Heart left ventricle (tissue), 16 donors: ENCODE results near the gene IER3. TPM values are rescaled to one million over a fixed set of nuclear protein-coding genes. Genes with fewer than 3 reads are reported as not detected.

Source experiments
- ATAC-seq, 4 donors: fragments of 200-7000 bp; cut with Tn5 transposase; one replicate each; pipeline ENCODE4 v1.9.1; 2020 to 2022; ENCODE audit warnings: moderate library complexity in 4 of 4, mild to moderate bottlenecking in 3 of 4, moderate number of reproducible peaks in 1 of 4
- DNase-seq, 5 donors: peaks; one replicate each; pipeline ENCODE4 v3.0.0-alpha.2; 2020
- H3K27ac ChIP-seq, 12 donors: fragments of 200-600 bp; sonication (generic) in 4 of 12; one replicate each; pipeline versions ENCODE4 v1.5.0 to v1.8.0; 2016 to 2022; ENCODE audit warnings: mild to moderate bottlenecking in 2 of 12
- H3K27me3 ChIP-seq, 9 donors: fragments of 200-600 bp; sonication (generic) in 2 of 9; one replicate each; pipeline versions ENCODE4 v1.5.1 to v1.8.0; 2016 to 2022; ENCODE audit warnings: mild to moderate bottlenecking in 3 of 9
- H3K36me3 ChIP-seq, 9 donors: fragments of 200-600 bp; sonication (generic) in 2 of 9; one replicate each; pipeline versions ENCODE4 v1.5.0 to v1.8.0; 2018 to 2022; ENCODE audit warnings: mild to moderate bottlenecking in 2 of 9
- H3K4me1 ChIP-seq, 12 donors: fragments of 200-600 bp; sonication (generic) in 4 of 12; one replicate each; pipeline versions ENCODE4 v1.5.0 to v1.8.0; 2016 to 2022; ENCODE audit warnings: mild to moderate bottlenecking in 3 of 12
- H3K4me3 ChIP-seq, 12 donors: fragments of 200-600 bp; sonication (generic) in 4 of 12; one replicate each; pipeline versions ENCODE4 v1.5.0 to v1.8.0; 2017 to 2022; ENCODE audit warnings: mild to moderate bottlenecking in 9 of 12, moderate library complexity in 4 of 12
- H3K9me3 ChIP-seq, 12 donors: fragments of 200-600 bp; sonication (generic) in 4 of 12; one replicate each; pipeline versions ENCODE4 v1.5.0 to v1.8.0; 2016 to 2022; ENCODE audit warnings: mild to moderate bottlenecking in 1 of 12
- POLR2A ChIP-seq, 2 donors: fragments of 450-650 bp; IDR thresholded peaks; one replicate each; pipeline ENCODE4 v1.6.1; 2017; ENCODE audit warnings: antibody characterized with exemption in 2 of 2, mild to moderate bottlenecking in 2 of 2, moderate library complexity in 2 of 2
- WGBS, 4 donors: extraction: QIAGEN DNeasy Blood & Tissue Kit in 2 of 4; methylation state at CpG; one replicate each; pipeline versions ENCODE4 v1.1.5 to v1.1.7; 2013 to 2018; 5-methylcytosine and 5-hydroxymethylcytosine counted together
- intact Hi-C, 10 donors: fragments of 100-400 bp; cut with DNase I; formaldehyde crosslinking; loops; one replicate each; pipeline versions ENCODE4 v1.11.1 to v1.14.2; 2022
- polyA plus RNA-seq, 2 donors: library from polyadenylated mRNA; stranded (reverse); fragments of 200-250 nt; gene quantifications; one replicate each; pipeline ENCODE4 v1.2.3, GENCODE V29; 2013
- total RNA-seq, 9 donors: library from RNA; depleted of rRNA in 2 of 9; stranded (reverse); fragments of >200 nt in 2 of 9; fragmentation: NEBNext Ultra II Directional in 3 of 9; extraction: Animal tissue kit (Norgen Biotek cat#: 25700) in 3 of 9; gene quantifications; one replicate each; pipeline versions ENCODE4 v1.1.0 to v1.2.4, GENCODE V29; 2016 to 2023
- TF ChIP-seq, protein P1 (sequence below), 12 donors: fragments of 200-600 bp; sonication (generic) in 4 of 12; IDR thresholded peaks; one replicate each; pipeline versions ENCODE4 v1.5.0 to v1.8.0; 2018 to 2022; ENCODE audit warnings: antibody characterized with exemption in 12 of 12, mild to moderate bottlenecking in 5 of 12
- donor health status: ischemic (EF 13 %, LVEDD 7.1; RV severe dilation, severe dysfunction).
- donor health status: healthy with polysubstance abuse.
- donor health status: DM: no; HTN: yes; CAD: no.
- donor health status: DM: no; HTN: no; CAD: no.
- donor health status: ischemic (EF 25% LVEDD 6.9; RV normal size, moderate dysfunction).
- donor health status: ischemic (EF 25% LVEDD 5.7; RV mildly dilated, moderate dysfunction).
- donor health status: healthy.
- donor health status: DM: yes; HTN: yes; CAD: no.
- donor health status: ischemic (EF 35%, LVEDD 5.7; RV mildly dilated, moderate dysfunction).
- donor health status: nonischemic (EF 11% LVEDD 7.7; RV severe dilation, severe dysfunction).
- donor health status: DM: yes; HTN: yes; CAD: no.
- donor health status: PGD.
- donor health status: ischemic (EF 29% LVEDD 5.4; RV normal size, mild dysfunction).
- donor health status: nonischemic (EF 23%, LVEDD 6.1; RV moderate dilation, normal function).

Gene IER3
- total and polyA plus RNA-seq, 11 donors = 8.7 to 127 (median 69.8) TPM

DNA sequence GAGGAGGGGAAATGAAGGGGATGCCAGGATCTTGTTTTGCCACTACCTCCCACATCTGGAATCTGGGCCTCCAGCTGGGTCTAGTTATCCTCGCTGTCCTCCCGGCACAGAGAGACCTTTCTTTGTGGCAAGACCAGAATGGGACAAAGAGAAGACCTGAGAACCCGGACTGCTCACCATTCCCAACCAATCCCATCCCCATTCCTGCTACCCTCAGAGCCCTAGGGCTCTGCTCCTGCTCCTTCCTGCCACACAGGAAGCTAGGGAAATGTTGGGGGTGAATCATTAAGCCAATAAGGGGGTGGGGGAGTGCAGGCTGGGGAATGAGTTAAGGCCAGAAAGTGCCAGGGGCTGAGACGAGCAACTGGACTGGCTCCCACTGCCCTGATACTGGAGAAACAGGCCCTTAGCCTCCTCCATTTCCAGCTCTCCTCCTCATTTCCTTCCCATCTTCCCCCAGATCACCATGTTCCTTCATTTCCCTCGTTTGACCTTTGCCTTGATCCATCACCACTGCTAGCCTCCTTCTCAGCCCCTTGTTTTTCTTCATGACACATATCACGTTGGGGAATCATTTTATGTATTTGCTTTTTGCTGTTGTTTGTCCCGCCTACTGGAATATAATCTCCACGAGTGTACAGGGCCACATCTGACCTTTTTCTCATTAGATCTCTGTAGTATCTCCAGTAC lies 4.6 kb upstream of the IER3 start:
- H3K4me3 ChIP-seq = no peak overlapping the region
- H3K4me1 ChIP-seq = peaks cover 0 to 70% (median 27%) of the 10 kb centered on the region in 12 donors
- H3K36me3 ChIP-seq = no peaks in the 10 kb centered on the region
- intact Hi-C loops = loop anchor here in 4 of 10 donors (10.0 kb wide), 4 partner anchors 76 to 336 kb away; no protein-coding TSS in a partner anchor
- peak overlapping the region in 6 of 12 donors; percentile 20 to 97 (median 66) for H3K27ac ChIP-seq
- 66 to 75% (median 71%) methylated on average over 8 of the region's 8 CpGs for WGBS, 4 donors
- no peaks in the 10 kb centered on the region for H3K27me3 ChIP-seq
- no peak for TF ChIP-seq POLR2A (IDR thresholded peaks at IDR 0.05)
- TF ChIP-seq, protein P1, sequence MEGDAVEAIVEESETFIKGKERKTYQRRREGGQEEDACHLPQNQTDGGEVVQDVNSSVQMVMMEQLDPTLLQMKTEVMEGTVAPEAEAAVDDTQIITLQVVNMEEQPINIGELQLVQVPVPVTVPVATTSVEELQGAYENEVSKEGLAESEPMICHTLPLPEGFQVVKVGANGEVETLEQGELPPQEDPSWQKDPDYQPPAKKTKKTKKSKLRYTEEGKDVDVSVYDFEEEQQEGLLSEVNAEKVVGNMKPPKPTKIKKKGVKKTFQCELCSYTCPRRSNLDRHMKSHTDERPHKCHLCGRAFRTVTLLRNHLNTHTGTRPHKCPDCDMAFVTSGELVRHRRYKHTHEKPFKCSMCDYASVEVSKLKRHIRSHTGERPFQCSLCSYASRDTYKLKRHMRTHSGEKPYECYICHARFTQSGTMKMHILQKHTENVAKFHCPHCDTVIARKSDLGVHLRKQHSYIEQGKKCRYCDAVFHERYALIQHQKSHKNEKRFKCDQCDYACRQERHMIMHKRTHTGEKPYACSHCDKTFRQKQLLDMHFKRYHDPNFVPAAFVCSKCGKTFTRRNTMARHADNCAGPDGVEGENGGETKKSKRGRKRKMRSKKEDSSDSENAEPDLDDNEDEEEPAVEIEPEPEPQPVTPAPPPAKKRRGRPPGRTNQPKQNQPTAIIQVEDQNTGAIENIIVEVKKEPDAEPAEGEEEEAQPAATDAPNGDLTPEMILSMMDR (IDR thresholded peaks at IDR 0.05) = no peak
- no peaks in the 10 kb centered on the region for H3K9me3 ChIP-seq
- ATAC-seq (no peak), DNase-seq (no peak)

DNA sequence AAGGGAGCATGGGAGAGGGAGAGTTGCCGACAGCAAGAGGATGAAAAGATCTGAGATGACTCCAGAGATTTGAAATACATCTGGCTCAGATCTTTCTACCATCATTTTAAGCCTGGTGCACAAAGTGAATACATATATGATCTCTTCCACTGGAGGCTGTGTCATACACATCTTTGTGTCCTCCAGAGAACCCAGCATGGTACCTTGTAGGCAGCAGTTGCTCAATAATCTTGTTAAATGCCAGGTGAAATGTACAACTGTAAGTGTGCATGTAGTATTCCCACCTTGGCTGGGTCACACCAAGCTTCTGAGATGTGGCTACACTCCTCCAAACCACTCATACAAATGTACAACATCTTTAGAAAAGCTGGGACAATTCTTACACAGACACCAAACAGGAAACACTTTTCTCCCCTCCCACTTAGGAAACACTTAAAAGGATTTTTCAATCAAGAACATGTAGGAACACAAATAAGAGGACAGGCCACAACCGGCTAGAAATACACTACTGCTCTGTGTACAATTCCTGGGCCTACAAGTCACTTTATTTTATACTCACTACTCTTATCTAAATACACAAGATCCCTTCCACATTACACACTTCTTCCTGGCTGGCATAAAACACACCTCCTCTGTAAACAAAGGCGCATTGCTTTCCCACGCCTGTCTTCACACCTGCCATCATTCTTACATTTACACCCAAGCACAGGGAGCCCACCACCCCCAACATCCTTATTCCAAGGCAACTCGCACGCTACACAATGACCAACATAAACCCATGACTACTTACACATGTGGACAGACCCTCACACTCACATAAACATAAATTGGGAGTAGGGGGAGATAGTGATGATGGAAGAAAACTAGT lies 3.8 kb upstream of the IER3 start:
- 66 to 81% (median 78%) methylated on average over 6 of the region's 6 CpGs for WGBS, 4 donors

DNA sequence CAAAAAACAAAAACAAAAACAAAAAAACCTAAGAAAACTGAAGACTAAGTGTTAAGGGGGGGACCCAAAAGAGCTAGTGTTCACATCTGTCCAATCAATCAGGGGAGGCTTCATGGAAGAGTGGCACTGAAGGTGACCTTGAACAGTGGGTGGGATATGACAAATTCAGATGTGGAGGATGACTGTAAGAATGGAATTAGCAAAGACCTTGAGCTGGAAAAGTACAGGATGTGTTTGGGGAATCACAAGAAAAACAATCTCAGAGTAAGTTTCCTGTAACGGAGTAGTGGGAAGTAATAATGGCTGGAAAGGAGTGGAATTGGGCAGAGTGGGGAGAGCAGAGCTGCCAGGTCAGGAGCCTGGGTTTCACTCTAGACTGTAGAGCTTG lies 2.9 kb upstream of the IER3 start:
- Histone ChIP-seq H3K27ac (peak overlapping the region in 2 of 12 donors; percentile 21 to 44), H3K4me3 (no peak overlapping the region)

More for the DNA sequence above, 3.8 kb upstream of the IER3 start:
- TF ChIP-seq, protein P1 (IDR thresholded peaks at IDR 0.05) = no peak
- no peak for TF ChIP-seq POLR2A (IDR thresholded peaks at IDR 0.05)
- Histone ChIP-seq H3K36me3 (no peaks in the 10 kb centered on the region), H3K27ac (peak overlapping the region in 5 of 12 donors; percentile 5 to 92 (median 44)), H3K4me3 (no peak overlapping the region), H3K27me3 (no peaks in the 10 kb centered on the region), H3K9me3 (no peaks in the 10 kb centered on the region), H3K4me1 (peaks cover 0 to 62% (median 24%) of the 10 kb centered on the region in 12 donors)
- intact Hi-C loops = loop anchor here in 4 of 10 donors (10.0 kb wide), 4 partner anchors 77 to 337 kb away; no protein-coding TSS in a partner anchor
- DNase-seq = no peak
- ATAC-seq = no peak

More for the DNA sequence above, 2.9 kb upstream of the IER3 start:
- Histone ChIP-seq H3K36me3 (no peaks in the 10 kb centered on the region), H3K27me3 (no peaks in the 10 kb centered on the region), H3K4me1 (peaks cover 0 to 54% (median 18%) of the 10 kb centered on the region in 12 donors), H3K9me3 (no peaks in the 10 kb centered on the region)
- ATAC-seq (no peak), DNase-seq (no peak)
- 68 to 75% (median 70%) methylated on average over 1 of the region's 1 CpG for WGBS, 4 donors
- intact Hi-C loops = loop anchor here in 4 of 10 donors (10.0 kb wide), 4 partner anchors 78 to 338 kb away; no protein-coding TSS in a partner anchor
- TF ChIP-seq, protein P1 (IDR thresholded peaks at IDR 0.05) = no peak
- TF ChIP-seq POLR2A (IDR thresholded peaks at IDR 0.05) = no peak
